Sigmoid colon (tissue), 7 donors: ENCODE measurements around the gene NXPH2. TPM values are rescaled to one million over a fixed set of nuclear protein-coding genes. Genes with fewer than 3 reads are reported as not detected.
"Not testable (repeated sequence)": the region's sequence is repeated elsewhere in the genome, so short reads cannot be mapped to it uniquely, and the experiment has no call there.

ENCODE experiments used
- DNase-seq: peaks from one replicate; pipeline ENCODE4 v3.0.0-alpha.2; 2019
- H3K27ac ChIP-seq, 4 donors: fragments of 200-600 bp; sonication (generic); one replicate each; pipeline ENCODE4 v1.5.1; 2016 to 2019; ENCODE audit warnings: mild to moderate bottlenecking in 1 of 4
- H3K27me3 ChIP-seq, 3 donors: fragments of 200-600 bp; sonication (generic); one replicate each; pipeline ENCODE4 v1.5.1; 2019; ENCODE audit warnings: mild to moderate bottlenecking in 1 of 3
- H3K36me3 ChIP-seq, 4 donors: fragments of 200-600 bp; sonication (generic); one replicate each; pipeline ENCODE4 v1.5.1; 2016 to 2019
- H3K4me1 ChIP-seq, 4 donors: fragments of 200-600 bp; sonication (generic); one replicate each; pipeline ENCODE4 v1.5.1; 2017 to 2019
- H3K4me3 ChIP-seq, 4 donors: fragments of 200-600 bp; sonication (generic); one replicate each; pipeline ENCODE4 v1.5.1; 2017 to 2019; ENCODE audit warnings: mild to moderate bottlenecking in 2 of 4, moderate library complexity in 1 of 4
- H3K9me3 ChIP-seq, 4 donors: fragments of 200-600 bp in 3 of 4; sonication (generic) in 3 of 4; one replicate each; pipeline versions ENCODE4 v1.5.1 to v1.6.1; 2013 to 2019
- CTCF ChIP-seq, 4 experiments: fragments of 450-650 bp in 3 of 4; fragments of 200-600 bp in 1 of 4; IDR thresholded peaks; one replicate each; pipeline ENCODE4 v1.5.1; 2016 to 2019; ENCODE audit warnings: antibody characterized with exemption in 4 of 4, mild to moderate bottlenecking in 3 of 4, moderate library complexity in 2 of 4
- EP300 ChIP-seq, 4 donors: sonication (generic); formaldehyde crosslinking; IDR thresholded peaks; one replicate each; pipeline ENCODE4 v1.6.1; 2017; ENCODE audit warnings: antibody characterized with exemption in 4 of 4
- POLR2A ChIP-seq, 2 donors: fragments of 450-650 bp; IDR thresholded peaks; one replicate each; pipeline ENCODE4 v1.6.1; 2016; ENCODE audit warnings: antibody characterized with exemption in 2 of 2, mild to moderate bottlenecking in 2 of 2, moderate library complexity in 2 of 2
- POLR2AphosphoS5 ChIP-seq, 4 donors: sonication (generic); formaldehyde crosslinking; IDR thresholded peaks; one replicate each; pipeline ENCODE4 v1.6.1; 2017; ENCODE audit warnings: antibody characterized with exemption in 4 of 4
- WGBS, 2 donors: extraction: QIAGEN DNeasy Blood & Tissue Kit; methylation state at CpG; one replicate each; pipeline ENCODE4 v1.1.7; 2013; 5-methylcytosine and 5-hydroxymethylcytosine counted together
- intact Hi-C: fragments of 100-400 bp; cut with DNase I; formaldehyde crosslinking; loops from one replicate; pipeline ENCODE4 v1.15.1; 2023
- polyA plus RNA-seq, 3 donors: library from polyadenylated mRNA; stranded (reverse); fragments of 200-250 nt; gene quantifications; one replicate each; pipeline ENCODE4 v1.2.3, GENCODE V29; 2013
- total RNA-seq, 4 donors: library from RNA; depleted of rRNA; stranded (reverse); fragments of >200 nt; gene quantifications; one replicate each; pipeline ENCODE4 v1.1.0, GENCODE V29; 2016
- donor health status: healthy with polysubstance abuse.
- donor health status: Bipolar disorder and iron deficiency.
- donor health status: healthy.

The NXPH2 gene
- total and polyA plus RNA-seq, 7 donors: 0.38 to 1.7 (median 1.1) TPM; not detected in 4

- H3K27ac ChIP-seq: no peak overlapping the region
- H3K27me3 ChIP-seq: no peaks in the 10 kb centered on the region
- no peaks in the 10 kb centered on the region for H3K9me3 ChIP-seq
- intact Hi-C loops: no loop called here
- H3K4me1 ChIP-seq: no peaks in the 10 kb centered on the region
- no peaks in the 10 kb centered on the region for H3K36me3 ChIP-seq
- WGBS, 2 donors: 28 to 35% methylated on average over 3 of the region's 3 CpGs
- no peak for DNase-seq
- no peak overlapping the region for H3K4me3 ChIP-seq
- no peak for TF ChIP-seq EP300 (IDR thresholded peaks at IDR 0.05)
- TF ChIP-seq POLR2AphosphoS5 (IDR thresholded peaks at IDR 0.05): no peak
- no peak for TF ChIP-seq CTCF (IDR thresholded peaks at IDR 0.05)
- no peak for TF ChIP-seq POLR2A (IDR thresholded peaks at IDR 0.05)
Measured at GRCh38 chr2:138744713-138745112, 35.5 kb downstream of the NXPH2 start.

- no peak overlapping the region for H3K27ac ChIP-seq
- intact Hi-C loops: no loop called here
- 68 to 82% methylated on average over 4 of the region's 4 CpGs for WGBS, 2 donors
- H3K4me1 ChIP-seq: no peaks in the 10 kb centered on the region
- TF ChIP-seq CTCF (IDR thresholded peaks at IDR 0.05): no peak
- no peak for TF ChIP-seq POLR2A (IDR thresholded peaks at IDR 0.05)
- TF ChIP-seq POLR2AphosphoS5 (IDR thresholded peaks at IDR 0.05): no peak
- no peak for TF ChIP-seq EP300 (IDR thresholded peaks at IDR 0.05)
- no peaks in the 10 kb centered on the region for H3K27me3 ChIP-seq
- no peak overlapping the region for H3K4me3 ChIP-seq
- no peaks in the 10 kb centered on the region for H3K36me3 ChIP-seq
- DNase-seq: no peak
- H3K9me3 ChIP-seq: no peaks in the 10 kb centered on the region
Measured at GRCh38 chr2:138742441-138743057, 37.6 kb downstream of the NXPH2 start.

- WGBS, 2 donors: 93 to 97% methylated on average over 2 of the region's 2 CpGs
- H3K4me1 ChIP-seq: no peaks in the 10 kb centered on the region
- DNase-seq: no peak
- intact Hi-C loops: no loop called here
- no peaks in the 10 kb centered on the region for H3K9me3 ChIP-seq
- no peaks in the 10 kb centered on the region for H3K27me3 ChIP-seq
- TF ChIP-seq EP300 (IDR thresholded peaks at IDR 0.05) (no peak), CTCF (IDR thresholded peaks at IDR 0.05) (no peak), POLR2AphosphoS5 (IDR thresholded peaks at IDR 0.05) (no peak), POLR2A (IDR thresholded peaks at IDR 0.05) (no peak)
- H3K36me3 ChIP-seq: no peaks in the 10 kb centered on the region
- H3K27ac ChIP-seq: no peak overlapping the region
- no peak overlapping the region for H3K4me3 ChIP-seq
Measured at GRCh38 chr2:138741851-138742250, 38.3 kb downstream of the NXPH2 start.

GRCh38 chr2:138737009-138737554 lies 43.1 kb downstream of the NXPH2 start:
- H3K36me3 ChIP-seq, H3K27me3 ChIP-seq, intact Hi-C loops, DNase-seq, H3K9me3 ChIP-seq, H3K4me1 ChIP-seq, H3K4me3 ChIP-seq, H3K27ac ChIP-seq: not testable (repeated sequence)
- 86 to 91% methylated on average over 3 of the region's 3 CpGs for WGBS, 2 donors

GRCh38 chr2:138732651-138733050 lies 47.5 kb downstream of the NXPH2 start:
- no peaks in the 10 kb centered on the region for H3K4me1 ChIP-seq
- intact Hi-C loops: no loop called here
- WGBS, 2 donors: 84 to 89% methylated on average over 1 of the region's 1 CpG
- no peak overlapping the region for H3K27ac ChIP-seq
- H3K9me3 ChIP-seq: no peaks in the 10 kb centered on the region
- H3K27me3 ChIP-seq: no peaks in the 10 kb centered on the region
- no peaks in the 10 kb centered on the region for H3K36me3 ChIP-seq
- TF ChIP-seq POLR2AphosphoS5 (IDR thresholded peaks at IDR 0.05) (no peak), EP300 (IDR thresholded peaks at IDR 0.05) (no peak), POLR2A (IDR thresholded peaks at IDR 0.05) (no peak), CTCF (IDR thresholded peaks at IDR 0.05) (no peak)
- DNase-seq: no peak
- H3K4me3 ChIP-seq: no peak overlapping the region
